OCI-LY3 (cell line): ENCODE results near the gene CPTP.
A peak's percentile ranks its signal among the peaks of the same experiment; 100 is the strongest.

Source experiments
- H2AFZ ChIP-seq: fragments of 200-600, 300-600 bp; shearing (Covaris generic); 2 replicates; pipeline ENCODE4 v1.6.0; 2014; ENCODE audit warnings: antibody characterized with exemption, low read depth, low read length
- H3K27ac ChIP-seq: fragments of 200-600, 300-600 bp; sonication (generic); 2 replicates; pipeline ENCODE4 v1.5.1; 2014; ENCODE audit warnings: mild to moderate bottlenecking, low read length, moderate library complexity, mixed read lengths
- H3K27me3 ChIP-seq: fragments of 200-600, 300-600 bp; sonication (generic); 2 replicates; pipeline ENCODE4 v1.6.1; 2014; ENCODE audit warnings: low read depth, low read length, mixed read lengths
- H3K36me3 ChIP-seq: fragments of 200-600, 300-600 bp; sonication (generic); replicated peaks from 2 replicates; pipeline ENCODE3; 2014; ENCODE audit warnings: low read depth, low read length, mixed read lengths
- H3K4me1 ChIP-seq: fragments of 300-600, 200-600 bp; sonication (generic); 2 replicates; pipeline ENCODE4 v1.6.1; 2014; ENCODE audit warnings: low read length, mixed read lengths
- H3K4me2 ChIP-seq: fragments of 200-600, 300-600 bp; sonication (generic); 2 replicates; pipeline ENCODE4 v1.6.1; 2014; ENCODE audit warnings: low read length, mixed read lengths
- H3K4me3 ChIP-seq: fragments of 300-600, 200-600 bp; sonication (generic); 2 replicates; pipeline ENCODE4 v1.5.1; 2014; ENCODE audit warnings: antibody characterized with exemption, mild to moderate bottlenecking, low read length, moderate library complexity
- H3K79me2 ChIP-seq: fragments of 300-600, 200-600 bp; shearing (Covaris generic); 2 replicates; pipeline ENCODE4 v1.6.1; 2014; ENCODE audit warnings: mild to moderate bottlenecking, low read length, mixed read lengths
- H3K9ac ChIP-seq: fragments of 300-600, 200-600 bp; shearing (Covaris generic); 2 replicates; pipeline ENCODE4 v1.6.0; 2014; ENCODE audit warnings: mild to moderate bottlenecking, low read length, moderate library complexity
- H3K9me3 ChIP-seq: fragments of 200-600, 300-600 bp; shearing (Covaris generic); 2 replicates; pipeline ENCODE4 v1.6.1; 2014; ENCODE audit warnings: low read length, mixed read lengths; ENCODE audit not compliant: insufficient read depth
- H4K20me1 ChIP-seq: fragments of 200-600, 300-600 bp; sonication (generic); 2 replicates; pipeline ENCODE4 v1.6.1; 2016; ENCODE audit warnings: low read length, mixed read lengths; ENCODE audit not compliant: insufficient read depth
- EZH2phosphoT487 ChIP-seq: fragments of 200-600 bp; shearing (Covaris generic); IDR thresholded peaks from 2 replicates; pipeline ENCODE4 v1.6.1; 2018; ENCODE audit warnings: antibody characterized with exemption, mixed run types, low read depth
- TF ChIP-seq, protein P1 (sequence below): fragments of 200-600, 300-600 bp; sonication (generic); IDR thresholded peaks from 2 replicates; pipeline ENCODE4 v1.5.1; 2014; ENCODE audit warnings: antibody characterized with exemption, low read length, low read depth

CPTP gene

DNA sequence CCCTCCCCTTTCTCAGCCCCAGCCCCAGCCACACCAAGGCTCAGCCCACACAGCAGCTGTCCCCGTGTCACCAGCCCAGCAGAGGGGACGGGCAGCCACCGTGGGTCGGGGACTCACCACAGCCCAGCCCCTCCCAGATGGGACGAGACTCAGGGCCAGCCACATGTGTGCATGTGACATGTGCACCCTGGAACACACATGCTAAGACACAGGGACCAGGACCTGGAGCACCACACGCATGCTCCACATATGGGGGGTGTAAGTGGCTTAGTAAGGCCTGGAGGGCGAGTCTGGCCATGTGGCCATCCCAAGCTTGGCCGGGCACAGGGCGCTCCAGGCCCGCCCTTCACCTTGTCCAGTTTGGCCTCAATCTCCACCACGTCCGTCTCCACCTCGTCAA is 20.9 kb upstream of the CPTP start:
- Histone ChIP-seq H3K9ac (no peak overlapping the region), H3K27ac (no peak overlapping the region), H3K36me3 (no peaks in the 10 kb centered on the region), H2AFZ (no peak overlapping the region), H3K27me3 (no peaks in the 10 kb centered on the region), H3K4me1 (peaks cover 20% of the 10 kb centered on the region), H3K4me2 (no peak overlapping the region), H3K4me3 (no peak overlapping the region), H4K20me1 (0 out of 2 replicates have a peak, but pooled peaks cover 3% of the 10 kb centered on the region), H3K9me3 (no peaks in the 10 kb centered on the region), H3K79me2 (peaks cover 4% of the 10 kb centered on the region; the same call in 1 of the 2 replicates)
- TF ChIP-seq EZH2phosphoT487 = no peak
- TF ChIP-seq, protein P1, sequence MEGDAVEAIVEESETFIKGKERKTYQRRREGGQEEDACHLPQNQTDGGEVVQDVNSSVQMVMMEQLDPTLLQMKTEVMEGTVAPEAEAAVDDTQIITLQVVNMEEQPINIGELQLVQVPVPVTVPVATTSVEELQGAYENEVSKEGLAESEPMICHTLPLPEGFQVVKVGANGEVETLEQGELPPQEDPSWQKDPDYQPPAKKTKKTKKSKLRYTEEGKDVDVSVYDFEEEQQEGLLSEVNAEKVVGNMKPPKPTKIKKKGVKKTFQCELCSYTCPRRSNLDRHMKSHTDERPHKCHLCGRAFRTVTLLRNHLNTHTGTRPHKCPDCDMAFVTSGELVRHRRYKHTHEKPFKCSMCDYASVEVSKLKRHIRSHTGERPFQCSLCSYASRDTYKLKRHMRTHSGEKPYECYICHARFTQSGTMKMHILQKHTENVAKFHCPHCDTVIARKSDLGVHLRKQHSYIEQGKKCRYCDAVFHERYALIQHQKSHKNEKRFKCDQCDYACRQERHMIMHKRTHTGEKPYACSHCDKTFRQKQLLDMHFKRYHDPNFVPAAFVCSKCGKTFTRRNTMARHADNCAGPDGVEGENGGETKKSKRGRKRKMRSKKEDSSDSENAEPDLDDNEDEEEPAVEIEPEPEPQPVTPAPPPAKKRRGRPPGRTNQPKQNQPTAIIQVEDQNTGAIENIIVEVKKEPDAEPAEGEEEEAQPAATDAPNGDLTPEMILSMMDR = no peak

GRCh38 chr1:1304331-1305299 is 20.0 kb upstream of the CPTP start:
- no peak overlapping the region for H3K4me3 ChIP-seq
- TF ChIP-seq, protein P1 = no peak
- no peak overlapping the region for H3K9ac ChIP-seq

DNA sequence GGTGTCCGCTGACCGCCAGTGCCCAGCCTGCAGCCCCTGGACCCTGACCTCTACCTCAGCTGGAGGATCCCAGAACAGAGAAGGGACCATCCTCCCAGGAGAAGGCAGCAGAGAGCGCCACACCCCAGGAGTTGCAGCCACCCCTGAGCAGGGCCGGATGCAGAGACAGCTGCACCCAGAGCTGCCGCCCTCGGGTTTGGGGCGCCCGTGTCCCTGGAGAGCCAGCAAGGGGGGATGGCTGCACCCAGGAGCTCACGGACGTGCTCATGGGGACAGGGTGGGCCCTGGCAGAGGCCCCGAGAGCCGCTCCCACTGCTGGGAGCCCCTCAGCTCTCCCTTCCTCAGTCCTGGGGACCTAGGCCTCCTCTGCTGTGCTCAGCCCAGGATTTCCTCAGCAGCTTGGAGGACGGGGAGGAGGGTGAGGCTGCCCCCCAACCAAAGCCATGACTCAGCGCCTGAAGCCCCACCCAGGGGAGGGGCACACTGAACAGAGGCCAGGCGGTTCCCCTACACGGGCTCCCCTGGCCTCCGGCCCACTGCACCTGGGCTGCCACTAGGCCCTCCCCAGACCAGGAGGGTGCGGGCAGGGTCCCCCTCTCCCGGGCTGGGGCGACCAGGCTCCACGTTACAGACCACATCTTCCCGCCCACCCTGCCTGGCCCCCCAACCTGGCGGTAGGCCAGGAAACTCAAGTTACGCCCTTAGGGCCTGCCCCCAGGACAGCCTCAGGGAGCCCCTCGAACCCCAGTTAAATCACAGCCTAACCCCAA is 19.1 kb upstream of the CPTP start:
- H3K4me3 ChIP-seq = peak overlapping the region; percentile 39
- peaks cover 4% of the 10 kb centered on the region for H3K79me2 ChIP-seq

More at GRCh38 chr1:1304331-1305299, 20.0 kb upstream of the CPTP start:
- H3K27me3 ChIP-seq = no peaks in the 10 kb centered on the region
- no peaks in the 10 kb centered on the region for H3K36me3 ChIP-seq
- 0 out of 2 replicates have a peak, but pooled peaks cover 3% of the 10 kb centered on the region for H4K20me1 ChIP-seq
- H3K9me3 ChIP-seq = no peaks in the 10 kb centered on the region
- no peak overlapping the region for H2AFZ ChIP-seq
- peak overlapping the region; percentile 66 for H3K4me2 ChIP-seq
- peaks cover 24% of the 10 kb centered on the region for H3K4me1 ChIP-seq
- no peak overlapping the region for H3K27ac ChIP-seq
- peaks cover 4% of the 10 kb centered on the region for H3K79me2 ChIP-seq

More for the DNA sequence above, 19.1 kb upstream of the CPTP start:
- H3K9ac ChIP-seq = peak overlapping the region; percentile 25; the same call in 1 of the 2 replicates
- H3K9me3 ChIP-seq = no peaks in the 10 kb centered on the region
- H3K27ac ChIP-seq = no peak overlapping the region
- H3K4me1 ChIP-seq = peaks cover 27% of the 10 kb centered on the region
- H3K27me3 ChIP-seq = no peaks in the 10 kb centered on the region
- H3K4me2 ChIP-seq = peak overlapping the region; percentile 66
- H2AFZ ChIP-seq = no peak overlapping the region
- H3K36me3 ChIP-seq = no peaks in the 10 kb centered on the region
- H4K20me1 ChIP-seq = 0 out of 2 replicates have a peak, but pooled peaks cover 3% of the 10 kb centered on the region
- TF ChIP-seq, protein P1 = no peak
- no peak for TF ChIP-seq EZH2phosphoT487
